ENCODE data around the gene SKOR1. TPM values are rescaled to one million over a fixed set of nuclear protein-coding genes. Genes with fewer than 3 reads are reported as not detected.

SKOR1 gene
- total RNA-seq, 4 donors from 2014 or later, result 0.27 to 0.79 TPM; not detected in 2

- DNase-seq, result no peak
- no peaks in the 10 kb centered on the region for H3K36me3 ChIP-seq
- H3K27me3 ChIP-seq, result no peaks in the 10 kb centered on the region
- H3K4me3 ChIP-seq, result no peak overlapping the region
- H3K4me1 ChIP-seq, result no peaks in the 10 kb centered on the region
- H3K27ac ChIP-seq, result no peak overlapping the region
- in situ Hi-C loops (cut with MboI; ENCODE audit: low pct_ligation_motif_present in 1 of 4, low pct_unique_long_range_greater_than_20kb in 1 of 4, low sequenced_read_pairs in 3 of 4) (no loop called here), intact Hi-C loops (cut with DNase I; ENCODE audit: low total_unique reads) (no loop called here)
- H3K9me3 ChIP-seq, result no peaks in the 10 kb centered on the region
- no peak for TF ChIP-seq CTCF (IDR thresholded peaks at IDR 0.05)
- no peak for TF ChIP-seq EP300 (IDR thresholded peaks at IDR 0.05; ENCODE audit: low read depth)
- TF ChIP-seq POLR2AphosphoS5 (IDR thresholded peaks at IDR 0.05), result no peak
- no peak for TF ChIP-seq POLR2A (IDR thresholded peaks at IDR 0.05)
Observed at GRCh38 chr15:67788986-67789385, 36.3 kb upstream of the SKOR1 start.

GRCh38 chr15:67790610-67791319, 34.5 kb upstream of the SKOR1 start:
- in situ Hi-C loops (cut with MboI; ENCODE audit: low pct_ligation_motif_present in 1 of 4, low pct_unique_long_range_greater_than_20kb in 1 of 4, low sequenced_read_pairs in 3 of 4), result no loop called here

DNA sequence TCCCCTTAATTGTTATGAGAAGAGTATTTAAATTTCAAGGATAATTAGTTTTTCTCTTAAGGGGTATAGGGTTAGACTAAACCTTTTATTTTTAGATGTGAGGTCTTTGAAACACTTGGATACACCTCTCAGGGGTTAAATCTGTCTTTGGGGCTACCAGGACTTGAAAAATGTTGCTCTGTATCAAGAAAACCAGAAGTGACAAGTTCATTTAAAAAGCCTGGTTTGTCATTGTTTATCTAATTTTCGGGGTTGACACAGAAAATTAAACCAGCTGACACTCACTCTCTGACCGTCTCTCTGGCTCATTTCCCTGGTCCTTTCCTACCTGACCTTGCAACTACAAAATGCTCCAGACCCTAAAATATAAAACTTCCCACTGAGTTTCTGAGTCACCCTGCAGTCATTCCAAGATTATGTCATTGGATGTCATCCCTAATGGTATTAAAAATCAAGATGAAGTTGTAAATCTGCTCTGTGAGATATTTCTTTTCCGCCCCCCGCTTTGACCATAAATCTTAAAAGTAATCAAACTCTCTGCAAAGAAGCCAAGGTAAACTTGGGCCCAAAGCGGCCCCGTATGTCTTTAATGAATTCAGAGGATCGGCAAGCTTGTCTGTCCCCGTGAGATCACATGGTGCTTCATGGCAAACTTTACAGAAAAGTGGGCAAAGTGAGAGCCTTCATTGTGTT, 32.9 kb upstream of the SKOR1 start:
- H3K27me3 ChIP-seq, result no peaks in the 10 kb centered on the region
- TF ChIP-seq POLR2A (IDR thresholded peaks at IDR 0.05) (no peak), POLR2AphosphoS5 (IDR thresholded peaks at IDR 0.05) (no peak), CTCF (IDR thresholded peaks at IDR 0.05) (no peak), EP300 (IDR thresholded peaks at IDR 0.05; ENCODE audit: low read depth) (no peak)
- H3K36me3 ChIP-seq, result no peaks in the 10 kb centered on the region
- intact Hi-C loops (cut with DNase I; ENCODE audit: low total_unique reads) (no loop called here), in situ Hi-C loops (cut with MboI; ENCODE audit: low pct_ligation_motif_present in 1 of 4, low pct_unique_long_range_greater_than_20kb in 1 of 4, low sequenced_read_pairs in 3 of 4) (no loop called here)
- no peak overlapping the region for H3K27ac ChIP-seq
- 78 to 81% methylated on average over 7 to 8 of the region's 8 CpGs for WGBS, 2 donors (ENCODE audit: low coverage in 1 of 2)
- no peaks in the 10 kb centered on the region for H3K4me1 ChIP-seq
- no peaks in the 10 kb centered on the region for H3K9me3 ChIP-seq
- no peak for DNase-seq
- no peak overlapping the region for H3K4me3 ChIP-seq

More at GRCh38 chr15:67790610-67791319, 34.5 kb upstream of the SKOR1 start:
- no peak for DNase-seq
- intact Hi-C loops (cut with DNase I; ENCODE audit: low total_unique reads), result no loop called here
- no peak overlapping the region for H3K27ac ChIP-seq
- no peaks in the 10 kb centered on the region for H3K27me3 ChIP-seq
- H3K9me3 ChIP-seq, result no peaks in the 10 kb centered on the region
- H3K4me1 ChIP-seq, result no peaks in the 10 kb centered on the region
- WGBS, 2 donors (ENCODE audit: low coverage in 1 of 2), result 93 to 100% methylated on average over 3 of the region's 3 CpGs
- H3K4me3 ChIP-seq, result no peak overlapping the region
- TF ChIP-seq CTCF (IDR thresholded peaks at IDR 0.05), result no peak
- no peak for TF ChIP-seq POLR2AphosphoS5 (IDR thresholded peaks at IDR 0.05)
- TF ChIP-seq EP300 (IDR thresholded peaks at IDR 0.05; ENCODE audit: low read depth), result no peak
- TF ChIP-seq POLR2A (IDR thresholded peaks at IDR 0.05), result no peak
- no peaks in the 10 kb centered on the region for H3K36me3 ChIP-seq

DNA sequence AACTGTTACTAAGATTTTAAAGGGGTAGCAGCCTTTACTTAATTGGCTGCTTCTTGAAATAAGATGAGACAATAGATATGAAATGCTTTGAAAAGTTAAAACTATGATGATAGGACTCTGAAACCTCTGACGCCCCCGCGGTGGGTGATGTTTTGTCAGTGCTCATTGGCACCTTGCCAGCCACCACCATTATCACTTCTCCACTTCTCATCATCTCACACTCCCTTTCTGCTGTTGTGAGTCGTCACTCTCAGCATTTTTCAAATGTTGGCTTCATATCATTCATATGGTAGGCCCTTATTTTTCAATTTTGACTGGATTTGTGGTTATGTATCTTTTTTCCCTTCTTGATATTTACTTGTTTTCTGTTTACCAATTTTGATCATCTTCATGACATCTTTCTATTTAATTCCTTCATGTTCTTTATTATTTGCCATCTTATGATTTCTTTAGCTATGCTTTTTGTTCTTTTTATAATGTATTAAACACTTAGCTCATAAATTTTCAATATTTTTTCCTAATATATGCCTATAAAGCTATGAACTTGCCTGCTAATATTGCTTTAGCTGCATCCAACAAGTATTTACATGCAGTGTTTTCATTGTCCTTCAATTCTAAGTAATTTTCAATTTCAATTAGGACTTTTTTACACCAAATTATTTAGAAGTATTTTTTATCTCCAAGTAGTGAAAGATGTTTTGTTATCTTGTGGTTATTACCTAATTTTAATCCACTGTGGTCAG, 30.3 kb upstream of the SKOR1 start:
- intact Hi-C loops (cut with DNase I; ENCODE audit: low total_unique reads), result no loop called here
- WGBS, 2 donors (ENCODE audit: low coverage in 1 of 2), result 90 to 100% methylated on average over 4 of the region's 4 CpGs
- in situ Hi-C loops (cut with MboI; ENCODE audit: low pct_ligation_motif_present in 1 of 4, low pct_unique_long_range_greater_than_20kb in 1 of 4, low sequenced_read_pairs in 3 of 4), result no loop called here

More for the DNA sequence above, 30.3 kb upstream of the SKOR1 start:
- H3K4me1 ChIP-seq, result no peaks in the 10 kb centered on the region
- no peaks in the 10 kb centered on the region for H3K36me3 ChIP-seq
- no peaks in the 10 kb centered on the region for H3K27me3 ChIP-seq
- H3K4me3 ChIP-seq, result no peak overlapping the region
- no peaks in the 10 kb centered on the region for H3K9me3 ChIP-seq
- no peak for TF ChIP-seq EP300 (IDR thresholded peaks at IDR 0.05; ENCODE audit: low read depth)
- TF ChIP-seq CTCF (IDR thresholded peaks at IDR 0.05), result no peak
- TF ChIP-seq POLR2A (IDR thresholded peaks at IDR 0.05), result no peak
- no peak for TF ChIP-seq POLR2AphosphoS5 (IDR thresholded peaks at IDR 0.05)
- H3K27ac ChIP-seq, result no peak overlapping the region
- no peak for DNase-seq

Data from transverse colon (tissue), 4 donors.